Muscle of leg (tissue), 16 donors: ENCODE measurements around the gene FASLG. TPM values are rescaled to one million over a fixed set of nuclear protein-coding genes. Genes with fewer than 3 reads are reported as not detected.
"Not testable (repeated sequence)": the region's sequence is repeated elsewhere in the genome, so short reads cannot be mapped to it uniquely, and the experiment has no call there.

Experiments
- DNase-seq: peaks from one replicate; pipeline ENCODE4 v3.0.0; 2013
- H3K27ac ChIP-seq: one replicate; pipeline ENCODE4 v1.5.1; 2013; ENCODE audit warnings: mild to moderate bottlenecking, low read length, control low read depth
- H3K27me3 ChIP-seq: one replicate; pipeline ENCODE4 v1.6.1; 2013; ENCODE audit warnings: low read length; ENCODE audit not compliant: control insufficient read depth, insufficient read depth
- H3K36me3 ChIP-seq: one replicate; pipeline ENCODE4 v1.6.1; 2013; ENCODE audit warnings: low read length; ENCODE audit not compliant: control insufficient read depth, insufficient read depth
- H3K4me1 ChIP-seq: one replicate; pipeline ENCODE4 v1.6.1; 2013; ENCODE audit warnings: low read length; ENCODE audit not compliant: control insufficient read depth, insufficient read depth
- H3K4me3 ChIP-seq: one replicate; pipeline ENCODE4 v1.5.1; 2013; ENCODE audit warnings: low read length, control low read depth
- H3K9me3 ChIP-seq: replicated peaks from 2 replicates; pipeline ENCODE4 v1.6.1; 2013; ENCODE audit warnings: low read depth, low read length; ENCODE audit not compliant: control insufficient read depth
- WGBS: methylation state at CpG from one replicate; pipeline ENCODE4 v1.1.5; 2013; ENCODE audit warnings: missing lambda C conversion rate; ENCODE audit not compliant: insufficient coverage; 5-methylcytosine and 5-hydroxymethylcytosine counted together
- long read RNA-seq, 11 donors: transcript quantifications; one replicate each; lab custom pipeline, GENCODE V29; 2026
- polyA plus RNA-seq, 8 donors: library from polyadenylated mRNA; unstranded; fragments of 120-200 nt; gene quantifications; one replicate each; pipeline versions ENCODE4 v1.2.1 to v1.2.3, GENCODE V29; 2013; ENCODE audit warnings: inconsistent platforms in 1 of 8, low replicate concordance in 1 of 8; ENCODE audit not compliant: insufficient read length in 8 of 8, insufficient read depth in 1 of 8
- total RNA-seq: library from RNA; stranded (reverse); fragments of 120-200 nt; gene quantifications from one replicate; pipeline ENCODE4 v1.2.4, GENCODE V29; 2013

Gene FASLG
- total RNA-seq (0.13 TPM), polyA plus RNA-seq (under 1 TPM in 7 of 8 donors, not detected in 1; 0.09 to 0.16 (median 0.11) TPM)
- long read RNA-seq, donor 1, result 0 reads
- long read RNA-seq, donor 2, result 0 reads
- long read RNA-seq, donor 3, result 0 reads
- long read RNA-seq, donor 4, result 0 reads
- long read RNA-seq, donor 5, result 0 reads
- long read RNA-seq, donor 6, result 0 reads
- long read RNA-seq, donor 7, result 0 reads
- long read RNA-seq, donor 8, result 0 reads
- long read RNA-seq, donor 9, result 0 reads
- long read RNA-seq, donor 10, result 0 reads
- long read RNA-seq, donor 11, result 0 reads

GRCh38 chr1:172658871-172659453, at the start of gene FASLG:
FASLG (plus strand) TSS chr1:172659103; CDS start chr1:172659202, 99 bp downstream.
- no peaks in the 10 kb centered on the region for H3K4me1 ChIP-seq
- H3K27me3 ChIP-seq, result no peaks in the 10 kb centered on the region
- no peak within 1 kb of the TSS for H3K27ac ChIP-seq
- H3K9me3 ChIP-seq, result no peaks in the 10 kb centered on the region
- DNase-seq, result no peak
- WGBS, result 74% methylated on average over 4 of the region's 11 CpGs
- no peak within 1 kb of the TSS for H3K4me3 ChIP-seq
- no peaks in the 10 kb centered on the region for H3K36me3 ChIP-seq

- no peak overlapping the region for H3K4me3 ChIP-seq
- no peak overlapping the region for H3K27ac ChIP-seq
- no CpG with 5 or more reads among the region's 3 CpGs for WGBS
- H3K36me3 ChIP-seq, result peaks cover 9% of the 10 kb centered on the region
- H3K4me1 ChIP-seq, result no peaks in the 10 kb centered on the region
- H3K9me3 ChIP-seq, result no peaks in the 10 kb centered on the region
- no peak for DNase-seq
- H3K27me3 ChIP-seq, result no peaks in the 10 kb centered on the region
Observed at GRCh38 chr1:172609528-172609927, 49.4 kb upstream of the FASLG start.

GRCh38 chr1:172612478-172612877, 46.4 kb upstream of the FASLG start:
- peaks cover 9% of the 10 kb centered on the region for H3K36me3 ChIP-seq
- no peaks in the 10 kb centered on the region for H3K27me3 ChIP-seq
- H3K9me3 ChIP-seq, result peaks cover 6% of the 10 kb centered on the region
- no peak overlapping the region for H3K27ac ChIP-seq
- DNase-seq, result no peak
- no peak overlapping the region for H3K4me3 ChIP-seq
- H3K4me1 ChIP-seq, result no peaks in the 10 kb centered on the region
- 67% methylated on average over 2 of the region's 2 CpGs for WGBS

GRCh38 chr1:172613294-172613693, 45.6 kb upstream of the FASLG start:
- no peak for DNase-seq
- Histone ChIP-seq H3K27me3 (no peaks in the 10 kb centered on the region), H3K36me3 (peaks cover 9% of the 10 kb centered on the region), H3K4me1 (no peaks in the 10 kb centered on the region), H3K27ac (no peak overlapping the region), H3K4me3 (no peak overlapping the region), H3K9me3 (peaks cover 6% of the 10 kb centered on the region)
- no CpG with 5 or more reads among the region's 2 CpGs for WGBS

GRCh38 chr1:172616195-172616594, 42.7 kb upstream of the FASLG start:
- no peaks in the 10 kb centered on the region for H3K36me3 ChIP-seq
- no CpG with 5 or more reads among the region's 1 CpG for WGBS
- H3K27me3 ChIP-seq, result no peaks in the 10 kb centered on the region
- DNase-seq, result no peak
- H3K9me3 ChIP-seq, result peaks cover 14% of the 10 kb centered on the region
- no peak overlapping the region for H3K27ac ChIP-seq
- no peaks in the 10 kb centered on the region for H3K4me1 ChIP-seq
- H3K4me3 ChIP-seq, result no peak overlapping the region

GRCh38 chr1:172616636-172617035, 42.3 kb upstream of the FASLG start:
- peaks cover 14% of the 10 kb centered on the region for H3K9me3 ChIP-seq
- WGBS, result no CpG with 5 or more reads among the region's 3 CpGs
- no peak overlapping the region for H3K27ac ChIP-seq
- no peak overlapping the region for H3K4me3 ChIP-seq
- H3K36me3 ChIP-seq, result no peaks in the 10 kb centered on the region
- H3K27me3 ChIP-seq, result no peaks in the 10 kb centered on the region
- H3K4me1 ChIP-seq, result no peaks in the 10 kb centered on the region
- DNase-seq, result no peak

- H3K9me3 ChIP-seq, result peaks cover 14% of the 10 kb centered on the region
- 96% methylated on average over 6 of the region's 9 CpGs for WGBS
Observed at GRCh38 chr1:172620603-172621002, 38.3 kb upstream of the FASLG start.

GRCh38 chr1:172622541-172622940, 36.4 kb upstream of the FASLG start:
- 92% methylated on average over 2 of the region's 3 CpGs for WGBS
- Histone ChIP-seq H3K27ac (no peak overlapping the region), H3K4me1 (no peaks in the 10 kb centered on the region), H3K9me3 (peaks cover 8% of the 10 kb centered on the region), H3K4me3 (no peak overlapping the region), H3K27me3 (no peaks in the 10 kb centered on the region), H3K36me3 (no peaks in the 10 kb centered on the region)
- DNase-seq, result no peak

More at GRCh38 chr1:172620603-172621002, 38.3 kb upstream of the FASLG start:
- not testable (repeated sequence) for H3K4me1 ChIP-seq, H3K27me3 ChIP-seq, H3K4me3 ChIP-seq, DNase-seq, H3K27ac ChIP-seq, H3K36me3 ChIP-seq

- Histone ChIP-seq H3K4me1 (no peaks in the 10 kb centered on the region), H3K9me3 (peaks cover 8% of the 10 kb centered on the region), H3K4me3 (no peak overlapping the region), H3K27me3 (no peaks in the 10 kb centered on the region), H3K36me3 (no peaks in the 10 kb centered on the region), H3K27ac (no peak overlapping the region)
- 69% methylated on average over 3 of the region's 3 CpGs for WGBS
- DNase-seq, result no peak
Observed at GRCh38 chr1:172623748-172624147, 35.2 kb upstream of the FASLG start.

GRCh38 chr1:172626845-172627244, 32.1 kb upstream of the FASLG start:
- Histone ChIP-seq H3K4me3 (no peak overlapping the region), H3K36me3 (no peaks in the 10 kb centered on the region), H3K27ac (no peak overlapping the region), H3K27me3 (no peaks in the 10 kb centered on the region), H3K4me1 (no peaks in the 10 kb centered on the region), H3K9me3 (no peaks in the 10 kb centered on the region)
- DNase-seq, result no peak
- WGBS, result no CpG with 5 or more reads among the region's 3 CpGs
